HG02571 (cell line): ENCODE measurements around the gene SSR4.

Source experiments
- ATAC-seq: cut with Tn5 transposase; IDR thresholded peaks from one replicate; pipeline ENCODE4 v1.9.1; 2021; ENCODE audit warnings: mild to moderate bottlenecking, moderate library complexity; ENCODE audit not compliant: unreplicated experiment

The SSR4 gene

GRCh38 chrX:153828723-153829548 lies 34.5 kb downstream of the SSR4 start:
- ATAC-seq = no peak

DNA sequence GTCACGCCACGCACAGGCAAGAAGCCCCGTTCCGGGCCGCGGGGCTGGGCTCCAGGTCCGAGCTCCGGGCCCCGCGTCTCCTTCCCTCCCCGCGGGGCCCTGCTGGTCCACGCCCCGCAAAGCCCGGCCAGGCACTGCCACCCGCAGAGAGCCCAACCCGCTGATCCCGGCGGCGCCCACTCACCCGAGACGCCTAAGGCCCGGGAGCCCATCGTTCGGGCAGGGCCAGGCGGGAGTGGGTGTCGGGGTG lies 35.0 kb downstream of the SSR4 start:
- no peak for ATAC-seq

DNA sequence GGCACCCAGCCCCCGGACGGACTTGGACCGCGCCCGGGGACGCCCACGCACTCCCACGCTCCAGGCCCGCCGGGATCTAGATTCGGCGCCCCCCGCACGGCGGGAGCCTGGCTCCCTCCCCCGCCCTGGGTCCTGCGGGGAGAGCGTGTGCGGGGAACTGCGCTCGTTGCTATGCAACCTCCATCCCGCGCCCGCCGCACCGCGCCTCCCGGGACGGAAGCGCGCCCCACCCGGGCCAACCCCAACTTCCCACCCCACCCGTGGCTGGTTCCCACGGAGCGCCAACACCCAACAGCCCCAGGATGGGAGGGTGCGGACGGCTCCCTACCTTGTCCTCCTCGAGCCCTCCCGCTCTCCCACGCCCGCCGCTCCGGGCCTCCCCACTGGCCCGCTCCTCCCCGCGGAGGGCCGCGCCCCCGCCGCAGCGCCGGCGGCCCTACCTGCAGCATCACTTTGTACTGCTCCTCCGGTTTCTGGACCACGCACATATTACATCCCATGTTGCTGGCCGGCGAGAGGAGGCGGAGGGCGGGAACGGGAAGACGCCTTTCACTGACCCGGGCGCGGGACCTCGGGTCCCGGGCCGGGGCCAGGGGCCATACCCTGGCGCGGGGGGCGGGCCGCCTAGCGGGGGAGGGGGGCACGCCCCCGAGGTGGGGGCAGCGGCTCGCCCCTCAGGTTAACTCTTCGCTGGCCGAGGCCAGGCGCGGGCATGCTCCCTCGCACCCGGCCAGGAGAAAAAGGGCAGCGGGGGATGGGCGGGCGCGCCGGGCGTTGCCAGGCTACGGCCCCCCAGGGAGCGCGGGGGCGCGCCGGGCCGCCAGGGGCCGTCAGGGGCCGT lies 35.6 kb downstream of the SSR4 start, which contains the start of gene PDZD4:
Gene PDZD4, minus strand, starts transcription at position 746 of the 841 bp plus-strand sequence. Its CDS starts 246 bp downstream, at position 500.
- ATAC-seq = no peak

GRCh38 chrX:153830640-153831428 lies 36.4 kb downstream of the SSR4 start:
- no peak for ATAC-seq

- no peak for ATAC-seq
Observed at GRCh38 chrX:153831429-153832150, 37.1 kb downstream of the SSR4 start.

DNA sequence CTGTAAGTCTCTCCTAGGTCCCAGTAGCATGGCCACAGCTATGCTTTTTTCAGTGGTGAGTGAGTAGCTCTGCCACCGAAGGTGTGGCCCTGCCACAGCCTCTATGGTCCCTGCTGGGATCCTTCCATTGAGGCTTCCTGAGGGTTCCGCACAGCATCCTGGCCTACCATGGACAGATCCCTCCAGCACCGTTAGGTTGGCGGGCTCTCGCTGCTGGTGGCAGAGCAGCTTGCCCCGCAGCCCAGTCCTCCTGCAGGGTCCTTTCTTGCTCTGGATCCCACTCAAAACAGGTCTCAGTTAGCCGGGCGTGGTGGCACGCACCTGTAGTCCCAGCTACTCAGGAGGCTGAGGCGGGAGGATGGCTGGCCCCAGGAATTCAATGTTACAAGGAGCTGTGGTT lies 38.3 kb downstream of the SSR4 start:
- no peak for ATAC-seq

GRCh38 chrX:153836921-153837320 lies 42.5 kb downstream of the SSR4 start:
- ATAC-seq = no peak

DNA sequence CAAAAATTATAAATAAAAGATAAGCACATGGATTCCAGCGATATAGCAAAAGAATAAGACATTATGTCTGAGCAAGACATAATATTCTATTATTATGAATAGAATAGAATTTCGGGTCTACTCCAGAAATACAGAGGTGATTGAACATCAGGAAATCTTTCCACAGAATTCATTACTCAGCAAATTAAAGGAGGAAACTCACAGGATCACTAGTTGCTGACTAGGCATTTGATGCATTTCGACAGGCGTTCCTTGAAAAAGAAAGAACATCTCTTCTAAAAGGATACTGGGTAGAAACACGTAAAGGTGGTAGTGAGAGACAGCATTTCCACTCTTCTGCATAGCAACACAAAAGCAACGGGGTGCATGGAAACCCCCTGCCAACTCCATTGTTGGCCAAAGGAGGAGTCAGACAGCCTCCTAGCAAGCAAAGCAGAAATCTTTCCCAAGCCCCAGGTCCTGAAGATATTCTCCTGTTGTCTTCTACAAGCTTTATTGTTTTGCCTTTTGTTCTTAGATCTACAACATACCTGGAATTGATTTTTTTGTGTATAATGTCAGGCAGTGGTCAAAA lies 50.1 kb downstream of the SSR4 start:
- ATAC-seq = no peak

DNA sequence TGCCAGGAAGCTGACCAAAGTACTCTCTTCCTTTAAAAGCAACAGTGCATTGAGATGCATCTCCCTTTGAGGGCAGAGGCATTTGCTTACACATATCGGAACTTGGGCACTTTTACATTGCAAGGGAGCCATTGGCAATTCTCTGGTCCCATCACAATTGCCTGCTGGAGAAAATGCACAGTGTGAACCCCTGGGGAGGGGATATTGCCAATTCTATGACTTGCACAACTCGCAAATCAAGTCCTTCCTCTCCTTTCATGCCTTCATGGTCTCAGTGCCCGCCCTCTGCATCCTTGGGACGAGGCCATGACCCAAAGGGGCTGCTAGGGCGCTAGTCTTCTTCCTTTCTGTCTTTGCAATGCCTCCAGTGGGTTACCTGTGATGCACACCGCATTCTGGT lies 50.7 kb downstream of the SSR4 start:
- no peak for ATAC-seq

GRCh38 chrX:153845842-153846241 lies 51.4 kb downstream of the SSR4 start:
- no peak for ATAC-seq
